NB4 (cell line): Measurements from ENCODE around the gene BIN2.

Source experiments
- DNase-seq: peaks from one replicate; pipeline ENCODE4 v3.0.0; 2010; ENCODE audit warnings: low read depth
- H3K4me3 ChIP-seq: one replicate; pipeline ENCODE4 v1.5.1; 2011; ENCODE audit warnings: mild to moderate bottlenecking, low read depth, low read length, moderate library complexity
- CTCF ChIP-seq: IDR thresholded peaks from one replicate; pipeline ENCODE4 v1.5.1; 2012; ENCODE audit warnings: low read depth, low read length
- MAX ChIP-seq: IDR thresholded peaks from 2 replicates; pipeline ENCODE4 v1.6.1; 2011; ENCODE audit warnings: low read depth, low read length
- MYC ChIP-seq: IDR thresholded peaks from 2 replicates; pipeline ENCODE4 v1.6.1; 2011; ENCODE audit warnings: low read depth, low read length
- POLR2A ChIP-seq: IDR thresholded peaks from 2 replicates; pipeline ENCODE4 v1.6.1; 2011; ENCODE audit warnings: mild to moderate bottlenecking; ENCODE audit not compliant: insufficient read length; ENCODE audit errors: extremely low read depth

BIN2 gene

DNA sequence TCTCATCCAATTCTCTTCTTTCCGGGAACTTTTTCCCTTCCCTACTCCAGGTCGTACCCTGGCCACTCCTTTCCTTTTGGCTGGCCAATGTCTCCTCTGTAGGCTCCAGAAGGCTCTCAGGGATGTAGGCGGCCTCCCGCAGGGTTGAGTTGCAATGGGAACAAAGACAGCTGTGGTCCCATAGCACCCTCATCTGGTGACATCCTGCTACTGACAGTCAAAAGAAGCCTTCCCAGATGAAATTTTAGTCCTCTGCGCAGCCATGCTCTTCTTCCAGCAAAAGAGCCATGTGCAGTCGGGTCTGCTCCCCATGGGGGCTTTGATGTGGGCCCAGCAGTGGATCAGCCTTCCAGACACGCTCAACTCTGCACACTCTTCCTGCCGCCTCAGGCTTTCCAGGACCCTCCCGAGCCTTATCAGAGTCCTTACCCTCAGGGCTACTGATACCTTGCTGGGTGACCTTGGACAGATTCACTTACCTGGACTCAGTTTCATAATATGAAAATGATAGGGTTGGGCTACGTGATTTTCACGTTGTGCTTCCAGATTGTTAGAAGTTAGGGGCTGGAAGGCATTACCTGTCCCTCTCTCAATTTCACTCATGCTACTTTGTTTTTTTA lies 28.0 kb upstream of the BIN2 start:
- peak; percentile 96 for TF ChIP-seq CTCF
- peak; percentile 36; the same call in 1 of the 2 replicates for TF ChIP-seq MYC
- TF ChIP-seq MAX, result no peak; the same call in 1 of the 2 replicates
- DNase-seq, result peak; percentile 78
- H3K4me3 ChIP-seq, result no peak overlapping the region

GRCh38 chr12:51349026-51349425 lies 25.1 kb upstream of the BIN2 start:
- DNase-seq, result no peak
- no peak for TF ChIP-seq POLR2A
- no peak for TF ChIP-seq MAX
- TF ChIP-seq MYC, result no peak
- TF ChIP-seq CTCF, result no peak
- H3K4me3 ChIP-seq, result no peak overlapping the region

DNA sequence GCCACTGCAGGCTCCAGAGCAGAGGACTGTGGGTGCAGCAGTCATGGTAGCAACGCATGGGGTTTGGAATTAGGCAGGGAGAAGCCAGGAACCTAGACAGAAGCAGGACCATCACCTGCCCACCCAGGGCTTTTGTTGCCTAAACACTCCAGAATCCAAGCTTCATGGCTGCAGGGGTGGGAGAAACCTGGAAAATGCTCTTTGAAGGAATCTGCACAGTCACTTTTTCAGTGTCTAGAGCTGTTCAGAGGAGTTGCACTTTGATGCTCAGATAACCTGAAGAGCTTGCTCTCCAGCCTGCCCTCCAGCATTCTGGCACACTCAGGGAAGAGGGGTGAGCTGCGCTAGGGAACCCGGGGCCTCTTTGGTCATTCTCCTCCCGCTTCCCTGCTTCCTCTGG lies 24.1 kb upstream of the BIN2 start:
- no peak for DNase-seq
- H3K4me3 ChIP-seq, result no peak overlapping the region
- TF ChIP-seq MYC, result no peak
- TF ChIP-seq POLR2A, result no peak
- no peak for TF ChIP-seq MAX
- no peak for TF ChIP-seq CTCF

GRCh38 chr12:51346581-51346980 lies 22.6 kb upstream of the BIN2 start, which contains the start of gene CELA1:
Gene CELA1, minus strand, starts transcription at chr12:51346679. Its CDS starts 41 bp downstream, at chr12:51346638.
- no peak within 1 kb of the TSS for H3K4me3 ChIP-seq
- no peak for TF ChIP-seq POLR2A
- no peak for TF ChIP-seq MAX
- TF ChIP-seq MYC, result no peak
- no peak for TF ChIP-seq CTCF
- no peak for DNase-seq

DNA sequence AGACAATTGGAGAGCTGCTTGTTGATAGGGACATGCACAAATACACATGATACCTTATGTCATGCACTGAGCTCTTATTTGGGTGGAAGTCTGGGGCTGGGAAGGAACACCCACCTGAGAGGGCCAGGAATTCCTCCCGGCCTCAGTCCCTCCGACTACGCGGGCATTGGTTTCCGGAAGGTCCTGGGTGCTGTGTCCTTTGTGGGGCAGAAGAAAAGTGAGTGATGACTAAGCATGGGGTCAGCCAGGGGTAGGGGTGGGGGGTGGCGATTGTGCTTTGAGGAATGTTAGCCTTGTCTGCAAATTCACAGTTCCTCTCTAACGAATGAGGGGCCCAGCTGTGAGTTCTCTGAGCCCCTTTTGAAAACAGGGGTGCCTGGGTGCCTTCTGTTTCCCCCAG lies 21.7 kb upstream of the BIN2 start:
- DNase-seq, result no peak
- no peak for TF ChIP-seq POLR2A
- TF ChIP-seq MYC, result no peak
- TF ChIP-seq CTCF, result no peak
- TF ChIP-seq MAX, result no peak
- no peak overlapping the region for H3K4me3 ChIP-seq
